ENCODE measurements around the gene TMEM154.

DNA sequence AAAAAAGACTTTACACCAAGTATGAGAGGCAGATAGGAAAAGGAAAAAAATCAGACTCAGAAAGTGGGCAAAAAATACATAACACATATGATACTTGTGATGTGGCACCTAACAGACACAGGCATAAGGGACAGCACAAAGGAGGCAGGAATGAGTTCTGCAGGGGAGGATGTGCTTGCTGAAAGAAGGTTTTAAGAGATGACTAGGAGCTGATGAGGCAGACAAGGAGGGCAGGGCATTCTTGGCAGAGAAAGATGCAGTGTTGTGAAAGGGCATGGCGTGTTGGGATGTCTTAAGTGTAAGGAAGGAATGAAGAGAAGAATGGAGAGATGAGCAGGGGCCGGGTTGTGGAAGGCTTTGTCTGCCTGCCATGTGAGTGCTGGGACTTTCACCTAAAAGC is 49.7 kb upstream of the TMEM154 start:
- TF ChIP-seq POLR2A (IDR thresholded peaks at IDR 0.05) (no peak), POLR2AphosphoS5 (IDR thresholded peaks at IDR 0.05) (no peak)

Data from transverse colon (tissue), 3 donors.